GM18507 (cell line): Measurements from ENCODE around the gene ORM1.
"Not testable (repeated sequence)": the region's sequence is repeated elsewhere in the genome, so short reads cannot be mapped to it uniquely, and the experiment has no call there.

Source experiments
- DNase-seq: peaks from one replicate; pipeline ENCODE4 v3.0.0; 2011; ENCODE audit warnings: low read depth; ENCODE audit not compliant: insufficient read length; ENCODE audit errors: extremely low spot score
- FAIRE-seq: peaks from 2 replicates; lab custom pipeline; 2011; peaks lifted over from hg19 to GRCh38; lab: Jason Lieb, UNC

The ORM1 gene

GRCh38 chr9:114322831-114323531, at the start of gene ORM1:
Gene ORM1, plus strand, starts transcription at chr9:114323098. Its CDS starts 36 bp downstream, at chr9:114323134.
- not testable (repeated sequence) for DNase-seq, FAIRE-seq

GRCh38 chr9:114273461-114273881, 49.4 kb upstream of the ORM1 start:
- no peak for FAIRE-seq
- no peak for DNase-seq

GRCh38 chr9:114274217-114274616, 48.7 kb upstream of the ORM1 start:
- FAIRE-seq: no peak
- no peak for DNase-seq

GRCh38 chr9:114275246-114276004, 47.5 kb upstream of the ORM1 start:
- DNase-seq (no peak), FAIRE-seq (no peak)

- no peak for DNase-seq
- FAIRE-seq: no peak
Measured at GRCh38 chr9:114276908-114277821, 45.7 kb upstream of the ORM1 start.

GRCh38 chr9:114278356-114278755, 44.5 kb upstream of the ORM1 start:
- DNase-seq: no peak
- no peak for FAIRE-seq

- DNase-seq (no peak), FAIRE-seq (no peak)
Measured at GRCh38 chr9:114278881-114279570, 43.9 kb upstream of the ORM1 start.

GRCh38 chr9:114279693-114280092, 43.2 kb upstream of the ORM1 start:
- DNase-seq (no peak), FAIRE-seq (no peak)

- no peak for FAIRE-seq
- DNase-seq: no peak
Measured at GRCh38 chr9:114280636-114281472, 42.0 kb upstream of the ORM1 start.

GRCh38 chr9:114281473-114282103, 41.3 kb upstream of the ORM1 start:
- DNase-seq (no peak), FAIRE-seq (no peak)

- no peak for FAIRE-seq
Measured at GRCh38 chr9:114282104-114282485, 40.8 kb upstream of the ORM1 start.

GRCh38 chr9:114282507-114282906, 40.4 kb upstream of the ORM1 start:
- DNase-seq (no peak), FAIRE-seq (no peak)

More at GRCh38 chr9:114282104-114282485, 40.8 kb upstream of the ORM1 start:
- no peak for DNase-seq

GRCh38 chr9:114282926-114283325, 40.0 kb upstream of the ORM1 start:
- FAIRE-seq (no peak), DNase-seq (no peak)

- DNase-seq (no peak), FAIRE-seq (no peak)
Measured at GRCh38 chr9:114283551-114284111, 39.3 kb upstream of the ORM1 start.

- DNase-seq (no peak), FAIRE-seq (no peak)
Measured at GRCh38 chr9:114284316-114285060, 38.4 kb upstream of the ORM1 start.

GRCh38 chr9:114285166-114285867, 37.6 kb upstream of the ORM1 start:
- DNase-seq (no peak), FAIRE-seq (no peak)
